Measurements from ENCODE around the gene FGF2.

FGF2 gene

DNA sequence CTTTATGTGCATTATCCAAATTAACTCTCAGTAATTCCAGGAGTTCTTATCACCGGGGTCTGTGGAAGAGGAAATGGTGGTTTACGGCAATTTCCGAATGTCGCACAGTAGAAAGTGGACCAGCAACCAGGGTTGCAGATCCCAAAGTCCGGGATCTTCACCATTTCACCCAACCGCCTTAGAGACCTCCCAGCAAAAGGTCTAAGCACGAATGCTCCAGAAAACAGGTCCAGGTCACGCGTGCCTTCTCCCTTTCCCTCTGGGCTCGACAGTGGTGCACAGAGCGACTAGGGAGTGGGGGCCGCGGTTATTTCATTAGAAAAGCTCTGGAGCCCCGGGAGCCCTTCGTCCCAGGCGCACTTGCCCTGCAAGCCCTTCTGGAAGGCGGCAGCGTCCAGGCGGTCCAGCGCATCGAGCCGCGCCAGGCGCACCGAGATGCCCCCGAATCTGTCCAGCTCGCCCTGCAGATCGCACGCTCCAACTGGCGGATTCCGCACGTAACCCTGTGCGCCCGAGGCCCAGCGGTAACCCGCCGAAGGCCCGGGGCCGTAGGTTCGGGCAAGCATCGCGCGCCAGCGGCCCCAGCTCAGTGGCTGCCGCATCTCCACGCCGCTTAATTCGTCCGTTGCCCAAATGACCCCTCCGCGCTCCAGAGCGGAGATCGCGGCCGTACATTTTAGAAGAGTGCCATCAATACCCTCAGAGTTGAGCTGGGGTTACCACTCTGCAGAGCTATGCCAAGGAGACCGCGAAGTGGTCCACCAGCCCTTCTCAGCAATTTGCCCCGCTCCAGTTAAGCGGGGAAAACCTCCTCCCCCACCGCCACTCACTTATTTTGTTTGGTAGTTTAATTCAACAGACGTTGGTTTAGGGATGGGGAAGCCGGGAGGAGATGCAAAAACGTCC, 95.6 kb downstream of the FGF2 start, which contains the start of gene NUDT6:
TSS of gene NUDT6 (minus strand) at position 627 of the 906 bp plus-strand sequence. CDS start at position 602, 25 bp downstream.
- TF ChIP-seq, protein P1, sequence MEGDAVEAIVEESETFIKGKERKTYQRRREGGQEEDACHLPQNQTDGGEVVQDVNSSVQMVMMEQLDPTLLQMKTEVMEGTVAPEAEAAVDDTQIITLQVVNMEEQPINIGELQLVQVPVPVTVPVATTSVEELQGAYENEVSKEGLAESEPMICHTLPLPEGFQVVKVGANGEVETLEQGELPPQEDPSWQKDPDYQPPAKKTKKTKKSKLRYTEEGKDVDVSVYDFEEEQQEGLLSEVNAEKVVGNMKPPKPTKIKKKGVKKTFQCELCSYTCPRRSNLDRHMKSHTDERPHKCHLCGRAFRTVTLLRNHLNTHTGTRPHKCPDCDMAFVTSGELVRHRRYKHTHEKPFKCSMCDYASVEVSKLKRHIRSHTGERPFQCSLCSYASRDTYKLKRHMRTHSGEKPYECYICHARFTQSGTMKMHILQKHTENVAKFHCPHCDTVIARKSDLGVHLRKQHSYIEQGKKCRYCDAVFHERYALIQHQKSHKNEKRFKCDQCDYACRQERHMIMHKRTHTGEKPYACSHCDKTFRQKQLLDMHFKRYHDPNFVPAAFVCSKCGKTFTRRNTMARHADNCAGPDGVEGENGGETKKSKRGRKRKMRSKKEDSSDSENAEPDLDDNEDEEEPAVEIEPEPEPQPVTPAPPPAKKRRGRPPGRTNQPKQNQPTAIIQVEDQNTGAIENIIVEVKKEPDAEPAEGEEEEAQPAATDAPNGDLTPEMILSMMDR (IDR thresholded peaks at IDR 0.05), result no peak
- Histone ChIP-seq H3K27me3 (ENCODE audit: control insufficient read depth, insufficient read depth, low read length) (no peaks in the 10 kb centered on the region), H3K9me3 (ENCODE audit: control insufficient read depth, low read length) (no peaks in the 10 kb centered on the region), H3K4me3 (ENCODE audit: low read depth, low read length) (peak within 1 kb of the TSS; percentile 94), H3K27ac (peak within 1 kb of the TSS; percentile 39), H3K4me1 (no peaks in the 10 kb centered on the region), H2AFZ (peak within 1 kb of the TSS; percentile 94), H3K4me2 (ENCODE audit: low read length) (peak within 1 kb of the TSS; percentile 97), H3K79me2 (peaks cover 2% of the 10 kb centered on the region), H3K9ac (no peak within 1 kb of the TSS), H3K36me3 (ENCODE audit: control insufficient read depth, insufficient read depth, low read length) (no peaks in the 10 kb centered on the region)

DNA sequence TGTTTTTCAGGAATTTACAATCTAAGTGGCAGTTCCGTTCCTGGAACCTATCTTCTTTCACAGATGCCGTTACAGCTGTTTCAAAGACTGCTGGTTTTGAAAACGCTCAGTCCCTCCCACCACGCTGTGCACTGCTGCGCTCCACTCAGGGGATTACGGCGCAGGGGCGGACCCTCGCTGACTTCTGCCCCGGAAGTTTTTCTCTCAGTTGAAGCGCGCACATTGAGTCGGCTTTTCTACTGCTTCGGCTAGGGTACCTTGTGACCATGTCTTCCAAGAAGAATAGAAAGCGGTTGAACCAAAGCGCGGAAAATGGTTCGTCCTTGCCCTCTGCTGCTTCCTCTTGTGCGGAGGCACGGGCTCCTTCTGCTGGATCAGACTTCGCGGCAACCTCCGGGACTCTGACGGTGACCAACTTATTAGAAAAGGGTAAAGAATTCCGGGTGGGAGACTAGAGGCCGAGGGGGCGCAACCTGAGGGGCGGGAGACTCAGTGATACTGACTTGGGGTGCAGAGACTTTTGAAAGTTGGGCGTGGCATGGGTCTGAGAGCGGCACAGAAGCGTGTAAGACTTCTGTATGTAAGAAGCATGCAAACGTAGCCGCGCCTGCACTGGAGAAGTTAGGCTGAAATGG, 96.4 kb downstream of the FGF2 start:
- peak overlapping the region; percentile 97 for H3K4me2 ChIP-seq (ENCODE audit: low read length)

DNA sequence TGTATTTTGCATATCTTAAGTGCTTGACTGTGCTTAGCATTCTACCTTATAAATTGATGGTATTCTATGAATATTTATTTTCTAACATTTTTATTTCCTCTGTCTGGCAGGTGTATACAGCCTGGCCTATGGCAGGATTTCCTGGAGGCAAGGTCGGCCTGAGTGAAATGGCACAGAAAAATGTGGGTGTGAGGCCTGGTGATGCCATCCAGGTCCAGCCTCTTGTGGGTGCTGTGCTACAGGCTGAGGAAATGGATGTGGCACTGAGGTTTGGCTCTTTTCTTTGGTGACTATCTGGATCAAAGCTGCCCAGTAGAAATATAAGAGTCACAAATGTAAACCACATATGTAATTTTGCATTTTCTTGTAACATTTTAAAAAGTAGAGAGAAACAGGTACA, 102.3 kb downstream of the FGF2 start:
- Histone ChIP-seq H3K9ac (no peak overlapping the region), H3K4me1 (no peaks in the 10 kb centered on the region), H3K27me3 (ENCODE audit: control insufficient read depth, insufficient read depth, low read length) (no peaks in the 10 kb centered on the region), H3K27ac (no peak overlapping the region), H3K9me3 (ENCODE audit: control insufficient read depth, low read length) (no peaks in the 10 kb centered on the region), H2AFZ (no peak overlapping the region), H3K4me2 (ENCODE audit: low read length) (no peak overlapping the region), H3K79me2 (no peaks in the 10 kb centered on the region), H3K4me3 (ENCODE audit: low read depth, low read length) (no peak overlapping the region), H3K36me3 (ENCODE audit: control insufficient read depth, insufficient read depth, low read length) (no peaks in the 10 kb centered on the region)
- TF ChIP-seq, protein P1 (IDR thresholded peaks at IDR 0.05), result no peak

More for the DNA sequence above, 96.4 kb downstream of the FGF2 start:
- H3K9ac ChIP-seq, result no peak overlapping the region
- no peaks in the 10 kb centered on the region for H3K36me3 ChIP-seq (ENCODE audit: control insufficient read depth, insufficient read depth, low read length)
- TF ChIP-seq, protein P1 (IDR thresholded peaks at IDR 0.05), result no peak
- H3K4me3 ChIP-seq (ENCODE audit: low read depth, low read length), result peak overlapping the region; percentile 94
- H3K27ac ChIP-seq, result peak overlapping the region; percentile 39
- H2AFZ ChIP-seq, result peak overlapping the region; percentile 94
- no peaks in the 10 kb centered on the region for H3K27me3 ChIP-seq (ENCODE audit: control insufficient read depth, insufficient read depth, low read length)
- H3K4me1 ChIP-seq, result no peaks in the 10 kb centered on the region
- H3K79me2 ChIP-seq, result peaks cover 2% of the 10 kb centered on the region
- no peaks in the 10 kb centered on the region for H3K9me3 ChIP-seq (ENCODE audit: control insufficient read depth, low read length)

DNA sequence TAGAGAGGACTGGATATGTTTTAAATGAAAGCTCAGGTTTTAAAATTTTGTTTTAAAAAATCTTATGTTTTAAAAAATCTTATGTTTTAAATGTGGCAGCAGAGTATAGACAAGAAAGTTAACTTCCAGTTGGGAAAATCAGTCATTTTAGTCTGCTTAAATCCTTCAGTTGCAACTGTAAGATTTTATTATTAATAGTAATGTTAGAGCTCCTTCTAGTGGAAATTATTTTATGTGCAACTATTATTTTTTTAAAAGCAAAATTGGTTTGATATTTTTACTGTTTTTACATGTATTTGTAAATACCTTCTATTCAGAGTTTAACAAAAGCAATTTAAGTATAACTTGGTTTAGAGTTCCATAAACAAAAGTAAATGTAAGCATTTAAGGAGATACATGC, 104.2 kb downstream of the FGF2 start:
- Histone ChIP-seq H3K4me3 (ENCODE audit: low read depth, low read length) (no peak overlapping the region), H2AFZ (no peak overlapping the region), H3K4me1 (no peaks in the 10 kb centered on the region), H3K9me3 (ENCODE audit: control insufficient read depth, low read length) (no peaks in the 10 kb centered on the region), H3K4me2 (ENCODE audit: low read length) (no peak overlapping the region), H3K79me2 (no peaks in the 10 kb centered on the region), H3K27ac (no peak overlapping the region), H3K36me3 (ENCODE audit: control insufficient read depth, insufficient read depth, low read length) (no peaks in the 10 kb centered on the region), H3K27me3 (ENCODE audit: control insufficient read depth, insufficient read depth, low read length) (no peaks in the 10 kb centered on the region), H3K9ac (no peak overlapping the region)
- TF ChIP-seq, protein P1 (IDR thresholded peaks at IDR 0.05), result peak; percentile 44

Data from parathyroid adenoma (tissue), 2 donors.